Lung (tissue), 12 donors: Measurements from ENCODE around the gene GLCE. TPM values are rescaled to one million over a fixed set of nuclear protein-coding genes. Genes with fewer than 3 reads are reported as not detected.

Experiments used
- ATAC-seq: fragments of 200-7000 bp; cut with Tn5 transposase; one replicate; pipeline ENCODE4 v1.9.1; 2020; ENCODE audit warnings: moderate number of reproducible peaks; ENCODE audit not compliant: insufficient read depth, low FRiP score
- DNase-seq, 3 donors: peaks; one replicate each; pipeline ENCODE4 v3.0.0-alpha.2; 2013 to 2017
- H3K27ac ChIP-seq, 2 donors: one replicate each; pipeline ENCODE4 v1.5.1; 2013; ENCODE audit warnings: mild to moderate bottlenecking in 2 of 2, moderate library complexity in 2 of 2, control low read depth in 1 of 2, inconsistent platforms in 1 of 2, low read depth in 1 of 2, low read length in 1 of 2
- H3K27me3 ChIP-seq, 3 donors: one replicate each; pipeline ENCODE4 v1.5.1; 2013; ENCODE audit warnings: low read length in 2 of 3; ENCODE audit not compliant: control insufficient read depth in 3 of 3, insufficient read depth in 3 of 3
- H3K36me3 ChIP-seq, 4 donors: one replicate each; pipeline ENCODE4 v1.5.1; 2013; ENCODE audit warnings: low read length in 4 of 4, mild to moderate bottlenecking in 1 of 4, moderate library complexity in 1 of 4; ENCODE audit not compliant: control insufficient read depth in 4 of 4, insufficient read depth in 4 of 4
- H3K4me1 ChIP-seq, 5 donors: one replicate each; pipeline ENCODE4 v1.5.1; 2013; ENCODE audit warnings: low read length in 5 of 5, mild to moderate bottlenecking in 2 of 5, moderate library complexity in 1 of 5; ENCODE audit not compliant: control insufficient read depth in 5 of 5, insufficient read depth in 5 of 5
- H3K4me3 ChIP-seq: one replicate; pipeline ENCODE4 v1.5.1; 2013; ENCODE audit warnings: mild to moderate bottlenecking, control low read depth, moderate library complexity
- H3K9ac ChIP-seq, 2 donors: one replicate each; pipeline ENCODE4 v1.5.1; 2013; ENCODE audit warnings: low read length in 2 of 2, control low read depth in 1 of 2; ENCODE audit not compliant: insufficient read depth in 1 of 2
- H3K9me3 ChIP-seq, 4 donors: one replicate each; pipeline ENCODE4 v1.5.1; 2013; ENCODE audit warnings: low read length in 3 of 4, mild to moderate bottlenecking in 1 of 4, moderate library complexity in 1 of 4; ENCODE audit not compliant: control insufficient read depth in 4 of 4, insufficient read depth in 3 of 4
- CTCF ChIP-seq: IDR thresholded peaks from 2 replicates; pipeline ENCODE4 v1.5.1; 2012; ENCODE audit warnings: mild to moderate bottlenecking; ENCODE audit errors: control extremely low read depth, extremely low read depth
- WGBS, 2 donors: extraction: QIAGEN DNeasy Blood & Tissue Kit; methylation state at CpG; one replicate each; pipeline ENCODE4 v1.1.7; 2013; 5-methylcytosine and 5-hydroxymethylcytosine counted together
- polyA plus RNA-seq, 2 donors: library from polyadenylated mRNA; stranded (reverse); fragments of 200-250 nt; gene quantifications; one replicate each; pipeline ENCODE4 v1.2.1, GENCODE V29; 2013
- total RNA-seq, 2 donors: library from RNA; depleted of rRNA in 1 of 2; stranded (reverse); fragments of >200 nt in 1 of 2; gene quantifications; one replicate each; pipeline ENCODE4 v1.2.1, GENCODE V29; 2014 to 2021
- donor health status: control.
- donor health status: control.
- donor health status: Bipolar disorder and iron deficiency.
- donor health status: healthy.
- donor health status: DM: yes; HTN: yes; CAD: no.

GLCE gene
- total and polyA plus RNA-seq, 4 donors: 13.5 to 76.7 (median 17.9) TPM

DNA sequence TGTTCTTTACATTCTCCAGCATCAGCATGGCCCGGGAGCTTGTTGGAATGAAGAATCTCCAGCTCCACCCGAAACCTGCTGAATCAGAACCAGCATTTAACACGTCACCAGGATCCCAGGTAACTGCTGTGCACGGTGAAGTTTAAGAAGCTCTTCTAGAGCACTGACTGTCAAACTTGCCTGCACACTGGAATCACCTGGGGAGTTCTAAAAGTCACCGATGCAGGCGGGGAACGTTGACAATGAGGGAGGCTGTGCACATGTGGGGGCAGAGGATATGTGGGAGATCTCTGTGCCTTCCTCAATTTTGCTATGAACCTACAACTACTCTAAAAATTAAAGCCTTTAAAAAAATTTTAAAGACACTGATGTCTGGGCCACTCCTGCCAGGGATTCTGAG is 119.2 kb downstream of the GLCE start:
- H3K9ac ChIP-seq: no peak overlapping the region
- ATAC-seq (no peak), DNase-seq (no peak)
- peaks cover 0 to 17% (median 4%) of the 10 kb centered on the region in 5 donors for H3K4me1 ChIP-seq
- no peaks in the 10 kb centered on the region for H3K27me3 ChIP-seq
- H3K27ac ChIP-seq: no peak overlapping the region
- no peak for TF ChIP-seq CTCF
- WGBS, 2 donors: 95% methylated on average over 7 of the region's 7 CpGs
- H3K36me3 ChIP-seq: no peaks in the 10 kb centered on the region
- H3K4me3 ChIP-seq: no peak overlapping the region
- no peaks in the 10 kb centered on the region for H3K9me3 ChIP-seq

GRCh38 chr15:69280783-69281182 is 120.3 kb downstream of the GLCE start:
- H3K4me1 ChIP-seq: peaks cover 0 to 8% (median 1%) of the 10 kb centered on the region in 5 donors

GRCh38 chr15:69282104-69282743 is 121.8 kb downstream of the GLCE start:
- 92 to 96% methylated on average over 9 of the region's 9 CpGs for WGBS, 2 donors
- H3K4me1 ChIP-seq: peaks cover 0 to 8% (median under 1%) of the 10 kb centered on the region in 5 donors
- H3K4me3 ChIP-seq: no peak overlapping the region
- no peak overlapping the region for H3K27ac ChIP-seq
- H3K27me3 ChIP-seq: no peaks in the 10 kb centered on the region
- no peak overlapping the region for H3K9ac ChIP-seq
- no peaks in the 10 kb centered on the region for H3K36me3 ChIP-seq
- no peak for ATAC-seq
- TF ChIP-seq CTCF: no peak
- H3K9me3 ChIP-seq: no peaks in the 10 kb centered on the region
- DNase-seq: no peak

More at GRCh38 chr15:69280783-69281182, 120.3 kb downstream of the GLCE start:
- Histone ChIP-seq H3K4me3 (no peak overlapping the region), H3K9ac (no peak overlapping the region), H3K27ac (no peak overlapping the region), H3K36me3 (no peaks in the 10 kb centered on the region), H3K9me3 (no peaks in the 10 kb centered on the region), H3K27me3 (no peaks in the 10 kb centered on the region)
- WGBS, 2 donors: 66 to 85% methylated on average over 5 of the region's 5 CpGs
- TF ChIP-seq CTCF: no peak
- no peak for DNase-seq
- ATAC-seq: no peak

DNA sequence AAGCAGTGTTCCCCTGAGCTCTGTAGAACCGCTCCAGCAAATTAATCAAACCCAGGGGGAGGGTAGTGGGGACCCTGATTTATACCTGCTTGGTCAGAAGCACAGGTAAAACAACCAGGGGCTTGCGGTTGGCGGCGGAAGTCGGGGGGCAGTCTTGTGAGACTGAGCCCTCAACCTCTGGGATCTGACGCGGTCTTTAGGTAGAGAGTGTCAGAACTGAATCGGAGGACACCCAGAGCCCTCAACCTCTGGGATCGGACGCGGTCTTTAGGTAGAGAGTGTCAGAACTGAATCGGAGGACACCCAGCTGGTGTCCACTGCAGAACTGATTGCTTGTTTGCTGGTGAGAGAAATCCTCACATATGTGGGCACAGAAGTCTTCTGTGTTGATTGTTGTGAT is 125.4 kb downstream of the GLCE start:
- H3K9ac ChIP-seq: no peak overlapping the region
- TF ChIP-seq CTCF: no peak
- H3K27ac ChIP-seq: no peak overlapping the region
- DNase-seq: no peak
- H3K9me3 ChIP-seq: no peaks in the 10 kb centered on the region
- no peak overlapping the region for H3K4me3 ChIP-seq
- no peaks in the 10 kb centered on the region for H3K27me3 ChIP-seq
- WGBS, 2 donors: 97 to 98% methylated on average over 12 of the region's 12 CpGs
- peaks cover 0 to 28% (median 10%) of the 10 kb centered on the region in 5 donors for H3K4me1 ChIP-seq
- no peak for ATAC-seq
- H3K36me3 ChIP-seq: no peaks in the 10 kb centered on the region
